HG02981 (cell line): Measurements from ENCODE around the gene AKAP12.
"Not testable (repeated sequence)": the region's sequence is repeated elsewhere in the genome, so short reads cannot be mapped to it uniquely, and the experiment has no call there.

Experiments used
- ATAC-seq: cut with Tn5 transposase; IDR thresholded peaks from one replicate; pipeline ENCODE4 v1.9.1; 2021; ENCODE audit warnings: mild to moderate bottlenecking, moderate library complexity; ENCODE audit not compliant: unreplicated experiment

The AKAP12 gene

DNA sequence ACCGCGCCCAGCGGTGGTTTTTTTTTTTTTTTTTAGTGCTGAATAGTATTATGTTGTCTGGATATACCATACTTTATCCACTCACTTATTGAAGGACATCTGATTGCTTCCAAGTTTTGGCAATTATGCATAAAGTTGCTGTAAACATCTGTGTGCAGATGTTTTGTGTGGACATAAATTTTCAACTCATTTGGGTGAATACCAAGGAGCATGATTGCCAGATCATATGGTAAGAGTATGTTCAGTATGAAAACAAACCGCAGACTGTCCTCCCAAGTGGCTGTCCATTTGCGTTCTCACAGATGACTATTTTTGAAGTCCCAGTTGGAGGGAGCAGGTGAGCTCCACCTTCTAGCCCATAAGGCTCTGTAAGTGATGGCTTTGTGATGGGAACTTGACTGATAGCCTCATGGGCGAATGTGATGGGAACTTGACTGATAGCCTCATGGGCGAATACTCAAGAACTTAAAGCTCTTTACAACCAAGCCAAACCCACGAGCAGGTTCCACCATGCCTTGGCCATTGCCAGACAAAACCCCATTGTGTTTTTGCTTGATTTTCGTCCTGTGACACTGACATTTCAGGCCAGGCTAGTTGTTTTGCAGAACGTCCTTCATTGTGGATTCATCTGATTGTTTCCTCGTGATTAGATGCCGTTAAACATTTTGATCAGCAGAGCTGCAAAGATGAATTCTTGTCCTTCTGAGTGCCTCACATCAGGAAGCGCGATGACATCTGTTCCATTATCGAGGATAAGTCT is 100.6 kb downstream of the AKAP12 start:
- no peak for ATAC-seq

DNA sequence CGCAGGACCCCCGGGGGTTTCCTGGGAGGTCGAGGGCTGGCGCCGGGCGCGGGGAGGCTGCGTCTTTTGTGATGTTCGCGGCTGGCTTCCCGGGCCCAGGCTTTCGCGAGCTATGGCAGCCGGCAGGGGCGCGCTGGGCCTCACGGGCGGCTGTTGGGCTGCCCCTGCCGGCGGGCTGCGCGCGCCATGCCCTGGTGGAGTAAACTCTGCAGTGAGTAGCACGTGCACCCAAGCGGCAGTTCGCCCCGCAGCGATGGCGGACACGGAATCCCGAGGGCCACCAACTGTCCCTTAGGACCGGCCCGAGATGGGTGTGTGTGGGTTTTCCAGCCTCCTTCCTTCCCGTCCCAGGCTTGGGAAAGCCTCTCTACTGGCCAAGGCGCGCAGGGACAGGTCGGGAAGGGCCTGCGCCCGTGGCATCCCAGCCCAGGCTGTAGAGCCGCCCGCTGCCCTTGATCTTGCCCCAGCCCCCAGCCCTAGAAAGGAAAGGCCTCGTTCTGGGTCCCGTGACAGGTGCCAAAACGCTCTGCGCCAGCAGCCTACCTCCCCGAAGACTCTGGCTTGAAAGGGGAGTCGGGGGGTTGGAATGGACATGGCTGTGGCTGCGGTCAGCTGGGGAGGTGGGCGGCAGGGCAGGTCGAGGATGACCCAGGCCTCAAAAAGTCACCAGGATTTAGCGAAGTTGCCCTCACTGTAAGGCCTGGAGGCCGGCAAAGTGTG is 101.9 kb downstream of the AKAP12 start:
- ATAC-seq: no peak

DNA sequence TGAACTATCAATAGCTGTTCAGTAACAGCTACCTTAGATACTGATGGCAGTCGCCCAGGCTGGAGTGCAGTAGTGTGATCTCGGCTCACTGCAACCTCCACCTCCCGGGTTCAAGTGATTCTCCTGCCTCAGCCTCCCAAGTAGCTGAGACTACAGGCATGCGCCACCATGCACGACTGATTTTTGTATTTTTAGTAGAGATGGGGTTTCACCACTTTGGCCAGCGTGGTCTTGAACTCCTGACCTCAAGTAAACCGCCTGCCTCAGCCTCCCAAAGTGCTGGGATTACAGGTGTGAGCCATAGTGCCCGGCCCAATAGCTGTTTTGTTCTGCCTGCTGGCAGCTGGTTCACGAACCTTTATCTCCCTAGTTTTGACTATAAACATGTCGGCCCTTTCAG is 103.0 kb downstream of the AKAP12 start:
- not testable (repeated sequence) for ATAC-seq

DNA sequence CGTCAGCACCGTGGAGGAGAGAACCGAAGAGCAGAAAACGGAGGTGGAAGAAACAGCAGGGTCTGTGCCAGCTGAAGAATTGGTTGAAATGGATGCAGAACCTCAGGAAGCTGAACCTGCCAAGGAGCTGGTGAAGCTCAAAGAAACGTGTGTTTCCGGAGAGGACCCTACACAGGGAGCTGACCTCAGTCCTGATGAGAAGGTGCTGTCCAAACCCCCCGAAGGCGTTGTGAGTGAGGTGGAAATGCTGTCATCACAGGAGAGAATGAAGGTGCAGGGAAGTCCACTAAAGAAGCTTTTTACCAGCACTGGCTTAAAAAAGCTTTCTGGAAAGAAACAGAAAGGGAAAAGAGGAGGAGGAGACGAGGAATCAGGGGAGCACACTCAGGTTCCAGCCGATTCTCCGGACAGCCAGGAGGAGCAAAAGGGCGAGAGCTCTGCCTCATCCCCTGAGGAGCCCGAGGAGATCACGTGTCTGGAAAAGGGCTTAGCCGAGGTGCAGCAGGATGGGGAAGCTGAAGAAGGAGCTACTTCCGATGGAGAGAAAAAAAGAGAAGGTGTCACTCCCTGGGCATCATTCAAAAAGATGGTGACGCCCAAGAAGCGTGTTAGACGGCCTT is 110.0 kb downstream of the AKAP12 start:
- no peak for ATAC-seq

DNA sequence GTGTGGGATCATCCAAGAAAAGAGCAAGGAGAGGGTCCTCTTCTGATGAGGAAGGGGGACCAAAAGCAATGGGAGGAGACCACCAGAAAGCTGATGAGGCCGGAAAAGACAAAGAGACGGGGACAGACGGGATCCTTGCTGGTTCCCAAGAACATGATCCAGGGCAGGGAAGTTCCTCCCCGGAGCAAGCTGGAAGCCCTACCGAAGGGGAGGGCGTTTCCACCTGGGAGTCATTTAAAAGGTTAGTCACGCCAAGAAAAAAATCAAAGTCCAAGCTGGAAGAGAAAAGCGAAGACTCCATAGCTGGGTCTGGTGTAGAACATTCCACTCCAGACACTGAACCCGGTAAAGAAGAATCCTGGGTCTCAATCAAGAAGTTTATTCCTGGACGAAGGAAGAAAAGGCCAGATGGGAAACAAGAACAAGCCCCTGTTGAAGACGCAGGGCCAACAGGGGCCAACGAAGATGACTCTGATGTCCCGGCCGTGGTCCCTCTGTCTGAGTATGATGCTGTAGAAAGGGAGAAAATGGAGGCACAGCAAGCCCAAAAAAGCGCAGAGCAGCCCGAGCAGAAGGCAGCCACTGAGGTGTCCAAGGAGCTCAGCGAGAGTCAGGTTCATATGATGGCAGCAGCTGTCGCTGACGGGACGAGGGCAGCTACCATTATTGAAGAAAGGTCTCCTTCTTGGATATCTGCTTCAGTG is 110.8 kb downstream of the AKAP12 start:
- no peak for ATAC-seq

DNA sequence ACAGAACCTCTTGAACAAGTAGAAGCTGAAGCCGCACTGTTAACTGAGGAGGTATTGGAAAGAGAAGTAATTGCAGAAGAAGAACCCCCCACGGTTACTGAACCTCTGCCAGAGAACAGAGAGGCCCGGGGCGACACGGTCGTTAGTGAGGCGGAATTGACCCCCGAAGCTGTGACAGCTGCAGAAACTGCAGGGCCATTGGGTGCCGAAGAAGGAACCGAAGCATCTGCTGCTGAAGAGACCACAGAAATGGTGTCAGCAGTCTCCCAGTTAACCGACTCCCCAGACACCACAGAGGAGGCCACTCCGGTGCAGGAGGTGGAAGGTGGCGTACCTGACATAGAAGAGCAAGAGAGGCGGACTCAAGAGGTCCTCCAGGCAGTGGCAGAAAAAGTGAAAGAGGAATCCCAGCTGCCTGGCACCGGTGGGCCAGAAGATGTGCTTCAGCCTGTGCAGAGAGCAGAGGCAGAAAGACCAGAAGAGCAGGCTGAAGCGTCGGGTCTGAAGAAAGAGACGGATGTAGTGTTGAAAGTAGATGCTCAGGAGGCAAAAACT is 111.5 kb downstream of the AKAP12 start:
- no peak for ATAC-seq

DNA sequence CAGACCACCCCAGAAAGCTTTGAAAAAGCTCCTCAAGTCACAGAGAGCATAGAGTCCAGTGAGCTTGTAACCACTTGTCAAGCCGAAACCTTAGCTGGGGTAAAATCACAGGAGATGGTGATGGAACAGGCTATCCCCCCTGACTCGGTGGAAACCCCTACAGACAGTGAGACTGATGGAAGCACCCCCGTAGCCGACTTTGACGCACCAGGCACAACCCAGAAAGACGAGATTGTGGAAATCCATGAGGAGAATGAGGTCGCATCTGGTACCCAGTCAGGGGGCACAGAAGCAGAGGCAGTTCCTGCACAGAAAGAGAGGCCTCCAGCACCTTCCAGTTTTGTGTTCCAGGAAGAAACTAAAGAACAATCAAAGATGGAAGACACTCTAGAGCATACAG is 112.0 kb downstream of the AKAP12 start:
- ATAC-seq: no peak

DNA sequence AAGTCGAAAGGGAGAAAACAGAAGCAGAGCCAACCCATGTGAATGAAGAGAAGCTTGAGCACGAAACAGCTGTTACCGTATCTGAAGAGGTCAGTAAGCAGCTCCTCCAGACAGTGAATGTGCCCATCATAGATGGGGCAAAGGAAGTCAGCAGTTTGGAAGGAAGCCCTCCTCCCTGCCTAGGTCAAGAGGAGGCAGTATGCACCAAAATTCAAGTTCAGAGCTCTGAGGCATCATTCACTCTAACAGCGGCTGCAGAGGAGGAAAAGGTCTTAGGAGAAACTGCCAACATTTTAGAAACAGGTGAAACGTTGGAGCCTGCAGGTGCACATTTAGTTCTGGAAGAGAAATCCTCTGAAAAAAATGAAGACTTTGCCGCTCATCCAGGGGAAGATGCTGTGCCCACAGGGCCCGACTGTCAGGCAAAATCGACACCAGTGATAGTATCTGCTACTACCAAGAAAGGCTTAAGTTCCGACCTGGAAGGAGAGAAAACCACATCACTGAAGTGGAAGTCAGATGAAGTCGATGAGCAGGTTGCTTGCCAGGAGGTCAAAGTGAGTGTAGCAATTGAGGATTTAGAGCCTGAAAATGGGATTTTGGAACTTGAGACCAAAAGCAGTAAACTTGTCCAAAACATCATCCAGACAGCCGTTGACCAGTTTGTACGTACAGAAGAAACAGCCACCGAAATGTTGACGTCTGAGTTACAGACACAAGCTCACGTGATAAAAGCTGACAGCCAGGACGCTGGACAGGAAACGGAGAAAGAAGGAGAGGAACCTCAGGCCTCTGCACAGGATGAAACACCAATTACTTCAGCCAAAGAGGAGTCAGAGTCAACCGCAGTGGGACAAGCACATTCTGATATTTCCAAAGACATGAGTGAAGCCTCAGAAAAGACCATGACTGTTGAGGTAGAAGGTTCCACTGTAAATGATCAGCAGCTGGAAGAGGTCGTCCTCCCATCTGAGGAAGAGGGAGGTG is 112.9 kb downstream of the AKAP12 start:
- ATAC-seq: no peak

DNA sequence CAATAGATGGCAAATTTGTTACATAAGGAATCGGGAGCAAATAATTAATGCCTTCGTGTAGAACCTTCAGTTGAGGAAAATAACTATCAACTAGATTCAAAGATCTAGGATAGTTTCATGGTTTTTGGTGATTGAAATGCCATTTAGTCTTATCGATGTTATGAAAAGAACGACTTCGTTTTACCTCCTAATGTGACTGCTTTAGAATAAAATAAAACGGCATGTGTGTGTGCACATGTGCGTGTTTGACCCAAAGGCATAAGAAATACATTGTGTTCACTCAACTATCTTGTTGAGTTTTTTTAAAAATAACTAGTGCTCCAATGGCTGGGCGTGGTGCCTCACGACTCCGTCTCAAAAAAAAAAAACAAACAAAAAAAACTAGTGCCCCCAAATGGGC is 114.0 kb downstream of the AKAP12 start:
- no peak for ATAC-seq

DNA sequence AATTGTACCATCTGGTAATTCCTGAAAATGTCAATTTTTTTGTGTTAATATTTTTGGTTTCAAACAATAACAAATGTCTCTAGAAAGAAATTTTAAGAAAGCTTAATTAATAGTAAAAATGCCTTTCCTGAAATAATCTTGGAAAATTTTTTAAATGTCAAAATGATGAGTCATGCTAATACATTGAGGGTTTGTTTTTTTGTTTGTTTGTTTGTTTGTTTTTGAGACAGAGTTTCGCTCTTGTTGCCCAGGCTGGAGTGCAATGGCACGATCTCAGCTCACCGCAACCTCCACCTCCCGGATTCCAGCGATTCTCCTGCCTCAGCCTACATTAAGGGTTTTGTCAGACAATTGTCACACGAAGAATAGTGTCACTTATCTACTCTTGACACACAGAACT is 117.2 kb downstream of the AKAP12 start:
- not testable (repeated sequence) for ATAC-seq

DNA sequence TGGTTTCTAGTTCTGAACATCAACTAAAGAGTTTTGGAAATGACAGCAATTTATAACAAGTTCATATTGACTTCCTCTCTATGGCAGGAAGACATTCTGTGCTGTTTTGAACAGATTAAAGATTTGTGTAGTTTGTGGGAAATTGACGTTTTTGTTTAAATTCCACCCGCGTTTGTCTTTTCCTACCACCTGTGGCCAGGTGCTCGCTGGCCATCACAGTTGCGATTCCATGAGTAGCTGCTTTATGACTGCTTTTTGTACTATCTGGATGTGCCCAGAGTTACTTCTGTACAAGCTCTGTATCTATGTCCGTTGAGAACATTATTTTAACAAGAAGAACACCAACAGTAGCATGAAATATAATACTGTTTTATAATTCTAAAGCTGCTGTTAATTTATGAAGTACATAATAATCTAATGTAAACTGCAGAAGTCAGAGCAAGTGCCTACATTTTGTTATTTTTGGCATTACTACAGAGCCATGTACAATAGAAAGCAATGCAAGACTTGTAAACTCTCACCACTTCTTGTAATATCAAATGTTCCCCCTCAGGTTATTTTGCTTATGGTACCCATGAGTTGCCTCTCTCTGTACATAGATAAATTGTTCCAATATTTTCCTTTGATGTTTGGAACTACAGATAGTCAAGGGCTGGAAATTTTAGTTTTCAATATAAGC is 118.1 kb downstream of the AKAP12 start:
- no peak for ATAC-seq

DNA sequence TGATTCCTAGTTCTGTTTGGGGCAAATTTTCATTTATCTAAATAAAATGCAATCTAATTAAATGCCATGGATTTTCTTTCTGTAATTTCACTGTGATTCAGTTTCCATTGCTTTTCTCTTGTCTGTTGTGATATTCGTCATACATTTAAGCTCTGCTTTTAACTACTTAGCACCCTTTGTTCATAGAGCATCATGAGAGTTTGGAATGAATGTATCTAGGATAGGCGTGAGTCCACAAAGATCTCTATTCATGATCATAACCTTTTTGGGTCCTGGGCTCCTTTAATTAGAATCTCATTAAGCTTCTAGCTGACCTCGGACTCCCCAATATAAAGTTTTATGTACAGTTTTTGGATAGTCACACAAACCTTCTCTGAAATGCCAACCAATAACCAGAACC is 118.7 kb downstream of the AKAP12 start:
- no peak for ATAC-seq

DNA sequence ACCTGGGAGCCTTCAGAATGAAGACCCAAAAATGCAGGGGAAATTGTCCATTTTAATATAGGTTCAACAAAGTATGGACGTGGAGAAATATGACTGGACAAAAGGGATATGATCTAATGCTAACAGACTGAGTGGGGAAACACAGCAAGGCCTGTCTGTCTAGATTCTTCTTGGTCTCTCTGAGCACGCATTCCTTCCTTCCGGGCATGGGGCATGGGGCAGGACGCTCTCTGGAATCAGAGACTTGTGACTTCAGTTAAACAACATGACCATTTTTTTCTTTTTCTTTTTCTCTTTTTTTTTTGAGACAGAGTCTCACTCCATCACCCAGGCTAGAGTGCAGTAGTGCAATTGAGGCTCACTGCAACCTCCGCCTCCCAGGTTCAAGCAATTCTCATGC is 119.7 kb downstream of the AKAP12 start:
- ATAC-seq: no peak

DNA sequence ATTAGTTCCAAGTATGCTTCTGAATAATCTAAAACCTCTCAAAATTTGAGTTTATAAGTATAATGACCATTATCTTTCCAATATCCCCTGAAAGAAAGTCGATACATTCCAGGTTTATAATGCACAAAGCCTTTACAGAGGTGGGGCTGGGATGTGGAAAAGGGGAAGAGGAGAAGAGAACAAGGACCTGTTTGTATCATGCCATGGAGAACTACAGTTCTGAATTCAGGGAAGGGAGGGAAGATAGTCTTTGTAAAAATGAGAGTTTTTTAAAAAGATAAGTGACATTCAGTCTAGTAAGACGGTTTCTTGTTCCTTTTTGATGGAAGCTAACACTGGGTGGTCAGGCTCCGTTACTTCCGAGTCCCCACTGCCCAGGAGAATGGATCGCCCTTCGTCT is 125.5 kb downstream of the AKAP12 start:
- ATAC-seq: no peak

DNA sequence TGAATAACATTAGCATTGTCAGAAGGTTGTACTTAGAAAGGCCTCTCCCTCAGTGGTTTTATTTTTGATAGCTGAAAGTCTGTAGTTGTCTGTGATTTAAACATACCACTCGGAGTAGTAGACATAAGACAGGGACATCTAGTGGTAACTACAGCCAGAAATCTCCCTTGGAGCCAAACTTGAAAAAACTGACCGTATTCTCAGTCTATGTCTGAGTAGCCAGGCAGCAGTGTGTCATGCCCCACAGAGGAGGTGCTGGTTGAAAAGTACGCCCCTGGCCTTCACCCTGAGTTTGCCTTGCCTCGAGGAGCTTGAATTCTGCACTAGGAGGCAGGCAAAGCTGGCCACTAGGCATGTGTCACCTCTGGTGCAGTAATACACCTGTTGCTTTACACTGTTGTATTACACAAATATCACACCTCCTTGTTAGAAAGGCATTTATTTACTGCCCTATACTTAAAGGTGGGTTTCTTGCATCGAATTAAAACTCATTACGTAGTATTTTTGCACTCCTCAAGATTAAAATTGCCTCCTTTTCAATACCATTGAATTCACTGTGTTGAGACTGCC is 130.8 kb downstream of the AKAP12 start:
- no peak for ATAC-seq

DNA sequence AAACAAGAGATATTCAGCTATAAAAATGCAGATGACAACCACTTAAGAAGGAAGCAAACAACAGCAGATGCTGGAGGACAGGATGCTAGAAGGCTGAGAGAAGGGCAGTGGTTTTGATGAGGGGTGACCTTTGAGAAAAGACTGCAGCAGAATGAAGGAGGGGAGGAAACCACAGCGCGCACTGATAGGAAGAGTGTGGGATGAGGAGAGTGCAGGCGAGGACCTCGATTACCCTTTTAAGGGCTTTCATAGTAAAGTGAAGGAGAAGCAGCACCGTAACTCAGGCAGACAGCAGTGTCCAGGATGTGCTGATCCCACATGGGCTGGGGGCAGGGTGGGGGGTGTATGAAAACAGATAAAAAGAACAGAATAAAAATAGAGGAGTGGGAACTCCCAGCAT is 132.4 kb downstream of the AKAP12 start:
- ATAC-seq: no peak

DNA sequence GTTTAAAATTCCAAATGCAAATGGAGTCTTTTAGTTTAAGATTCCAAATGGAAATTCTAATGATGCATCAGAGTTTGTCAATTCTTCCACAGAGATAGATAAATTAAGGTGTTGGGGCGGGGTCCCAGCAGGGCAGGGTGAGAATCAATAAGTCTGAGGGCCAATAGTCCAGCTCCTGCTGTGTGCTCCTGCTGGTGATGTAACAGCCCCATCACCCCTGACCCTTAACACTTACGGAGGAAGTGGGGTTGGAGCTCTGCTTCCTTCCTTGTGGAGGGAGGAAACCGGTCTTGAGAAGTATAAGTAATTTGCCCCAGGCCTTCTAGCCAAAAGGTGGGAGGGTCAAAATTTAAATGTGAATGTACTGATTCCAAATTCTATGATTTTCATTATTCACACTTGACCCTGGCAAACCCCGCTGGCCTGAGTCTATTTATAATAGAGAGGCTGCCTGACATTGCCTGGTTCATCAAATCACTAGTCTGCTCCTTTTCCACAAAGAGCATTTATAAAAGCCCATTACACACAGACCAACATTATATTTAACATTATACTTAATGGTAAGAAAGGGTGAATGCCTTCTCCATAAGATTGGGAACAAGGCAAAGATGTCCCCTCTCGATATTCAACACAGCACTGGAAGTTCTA is 134.4 kb downstream of the AKAP12 start:
- ATAC-seq: no peak

DNA sequence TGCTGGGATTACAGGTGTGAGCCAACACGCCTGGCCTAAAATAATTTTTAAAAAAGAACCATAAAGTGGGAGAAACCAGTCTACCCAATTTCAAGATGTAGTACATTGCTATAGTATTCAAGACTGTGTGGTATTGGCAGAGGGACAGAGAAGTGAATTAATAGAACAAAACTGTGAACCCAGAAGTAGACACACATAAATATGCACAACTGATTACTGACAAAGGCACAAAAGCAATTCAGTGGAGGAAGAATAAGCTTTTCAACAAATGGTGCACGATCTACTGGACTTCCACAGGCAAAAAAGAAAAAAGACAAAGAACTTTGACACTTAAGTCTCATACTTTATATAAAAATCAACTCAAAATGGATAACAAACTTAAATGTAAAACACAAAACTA is 136.1 kb downstream of the AKAP12 start:
- ATAC-seq: no peak

DNA sequence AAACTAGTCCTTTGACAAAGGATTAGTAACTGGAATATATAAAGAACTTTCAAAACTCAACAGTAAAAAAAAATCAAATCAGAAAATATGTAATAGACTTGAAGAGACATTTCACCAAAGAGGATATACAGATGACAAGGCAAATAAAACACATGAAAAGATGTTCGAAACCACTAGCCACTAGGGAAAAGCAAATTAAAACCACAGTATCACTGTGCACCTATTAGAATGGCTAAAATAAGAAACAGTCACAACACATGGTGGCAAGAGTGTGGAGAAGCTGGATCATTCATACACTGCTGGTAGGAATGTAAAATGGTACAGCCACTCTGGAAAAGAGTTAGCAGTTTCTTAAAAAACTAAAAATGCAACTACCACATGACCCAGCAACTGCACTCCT is 136.7 kb downstream of the AKAP12 start:
- ATAC-seq: peak; percentile 37
